Measurements from ENCODE around the gene TMEM187.

The TMEM187 gene

DNA sequence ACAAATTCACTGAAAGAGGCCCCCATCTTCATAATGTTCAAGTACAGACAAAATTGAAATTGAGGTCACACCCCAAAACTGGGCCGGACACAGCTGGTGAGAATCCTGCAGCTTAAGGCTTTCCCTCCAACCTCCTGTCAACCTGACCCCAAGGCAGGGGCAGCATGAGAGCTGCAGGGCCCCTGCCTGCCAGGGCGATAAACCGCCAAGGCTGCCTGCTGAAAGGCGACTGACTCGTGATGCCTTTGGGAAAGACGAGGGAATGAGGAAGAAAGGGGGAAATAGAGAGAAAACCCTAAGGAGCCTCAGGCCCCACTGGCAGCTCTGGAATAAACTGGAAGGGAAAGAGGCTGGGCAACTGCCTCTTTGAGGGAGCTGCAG lies 54.5 kb downstream of the TMEM187 start:
- TF ChIP-seq POLR2AphosphoS5 (IDR thresholded peaks at IDR 0.05; ENCODE audit: low read depth, low read length) (no peak), TAF1 (IDR thresholded peaks at IDR 0.05; ENCODE audit: borderline replicate concordance, insufficient read depth, low read length) (no peak)

DNA sequence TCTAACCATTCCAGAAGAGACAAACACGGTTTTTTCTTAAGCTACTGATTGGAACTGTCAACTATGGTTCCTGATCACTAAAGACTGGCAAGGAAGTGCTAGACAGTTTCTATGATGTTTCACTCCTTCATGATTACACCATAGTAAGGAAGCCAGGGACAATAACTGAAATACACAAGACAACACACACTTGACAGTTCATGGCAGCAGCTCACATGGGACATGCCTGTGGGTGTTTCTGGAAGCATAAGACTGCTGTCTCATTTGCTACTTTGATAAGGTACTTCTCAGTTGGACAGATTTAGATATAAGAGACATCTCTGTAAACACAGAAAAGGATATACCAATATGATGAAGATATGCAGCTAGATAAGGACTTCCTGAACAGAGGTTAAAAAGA lies 55.4 kb downstream of the TMEM187 start:
- TF ChIP-seq TAF1 (IDR thresholded peaks at IDR 0.05; ENCODE audit: borderline replicate concordance, insufficient read depth, low read length) (no peak), FOXP2 (optimal IDR thresholded peaks at IDR 0.05; ENCODE audit: borderline replicate concordance, extremely low read depth, extremely low read length, insufficient read depth) (no peak), POLR2AphosphoS5 (IDR thresholded peaks at IDR 0.05; ENCODE audit: low read depth, low read length) (no peak), SIN3A (IDR thresholded peaks at IDR 0.05; ENCODE audit: borderline replicate concordance, insufficient read depth, low read length) (no peak)
- TF ChIP-seq, protein P1, sequence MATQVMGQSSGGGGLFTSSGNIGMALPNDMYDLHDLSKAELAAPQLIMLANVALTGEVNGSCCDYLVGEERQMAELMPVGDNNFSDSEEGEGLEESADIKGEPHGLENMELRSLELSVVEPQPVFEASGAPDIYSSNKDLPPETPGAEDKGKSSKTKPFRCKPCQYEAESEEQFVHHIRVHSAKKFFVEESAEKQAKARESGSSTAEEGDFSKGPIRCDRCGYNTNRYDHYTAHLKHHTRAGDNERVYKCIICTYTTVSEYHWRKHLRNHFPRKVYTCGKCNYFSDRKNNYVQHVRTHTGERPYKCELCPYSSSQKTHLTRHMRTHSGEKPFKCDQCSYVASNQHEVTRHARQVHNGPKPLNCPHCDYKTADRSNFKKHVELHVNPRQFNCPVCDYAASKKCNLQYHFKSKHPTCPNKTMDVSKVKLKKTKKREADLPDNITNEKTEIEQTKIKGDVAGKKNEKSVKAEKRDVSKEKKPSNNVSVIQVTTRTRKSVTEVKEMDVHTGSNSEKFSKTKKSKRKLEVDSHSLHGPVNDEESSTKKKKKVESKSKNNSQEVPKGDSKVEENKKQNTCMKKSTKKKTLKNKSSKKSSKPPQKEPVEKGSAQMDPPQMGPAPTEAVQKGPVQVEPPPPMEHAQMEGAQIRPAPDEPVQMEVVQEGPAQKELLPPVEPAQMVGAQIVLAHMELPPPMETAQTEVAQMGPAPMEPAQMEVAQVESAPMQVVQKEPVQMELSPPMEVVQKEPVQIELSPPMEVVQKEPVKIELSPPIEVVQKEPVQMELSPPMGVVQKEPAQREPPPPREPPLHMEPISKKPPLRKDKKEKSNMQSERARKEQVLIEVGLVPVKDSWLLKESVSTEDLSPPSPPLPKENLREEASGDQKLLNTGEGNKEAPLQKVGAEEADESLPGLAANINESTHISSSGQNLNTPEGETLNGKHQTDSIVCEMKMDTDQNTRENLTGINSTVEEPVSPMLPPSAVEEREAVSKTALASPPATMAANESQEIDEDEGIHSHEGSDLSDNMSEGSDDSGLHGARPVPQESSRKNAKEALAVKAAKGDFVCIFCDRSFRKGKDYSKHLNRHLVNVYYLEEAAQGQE (IDR thresholded peaks at IDR 0.05; ENCODE audit: insufficient read depth in 1 of 2, low read depth in 2 of 2, low read length in 2 of 2), result no peak

DNA sequence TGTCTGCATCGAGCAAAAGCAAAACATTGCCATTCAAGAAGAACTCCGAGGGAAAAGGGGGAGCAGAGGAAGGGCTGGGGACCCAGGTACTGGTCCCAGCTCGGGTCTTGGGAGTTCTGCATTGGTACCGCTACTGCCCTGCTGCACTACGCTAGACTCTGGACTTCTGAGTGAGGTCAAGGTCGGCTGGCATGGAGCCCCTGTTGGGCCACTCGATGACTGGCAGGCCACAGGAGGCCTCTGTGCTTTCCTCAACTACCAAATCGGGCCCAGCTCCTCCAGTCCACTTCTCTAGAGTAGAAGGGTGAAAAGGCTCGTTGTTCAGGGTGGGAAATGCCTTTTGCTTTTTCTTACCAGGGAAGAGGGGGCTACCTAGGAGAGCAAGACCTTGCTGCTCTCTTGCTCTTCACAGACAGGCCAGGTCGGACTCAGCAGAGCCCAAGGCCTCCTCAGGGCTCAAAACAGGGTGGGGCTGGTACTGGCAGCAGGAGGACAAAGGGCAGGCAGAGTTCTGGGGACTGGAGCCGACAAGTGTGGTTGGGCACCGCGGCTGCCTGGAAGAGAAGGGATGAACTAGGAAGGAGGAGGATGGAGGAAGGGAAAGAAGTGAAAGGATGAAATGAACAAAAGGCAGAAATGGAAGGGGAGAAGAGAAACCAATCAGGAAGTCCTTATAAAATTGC lies 56.1 kb downstream of the TMEM187 start:
- TF ChIP-seq TAF1 (IDR thresholded peaks at IDR 0.05; ENCODE audit: borderline replicate concordance, insufficient read depth, low read length) (no peak), FOXP2 (optimal IDR thresholded peaks at IDR 0.05; ENCODE audit: borderline replicate concordance, extremely low read depth, extremely low read length, insufficient read depth) (no peak), POLR2AphosphoS5 (IDR thresholded peaks at IDR 0.05; ENCODE audit: low read depth, low read length) (no peak), SIN3A (IDR thresholded peaks at IDR 0.05; ENCODE audit: borderline replicate concordance, insufficient read depth, low read length) (no peak)
- TF ChIP-seq, protein P1 (IDR thresholded peaks at IDR 0.05; ENCODE audit: insufficient read depth in 1 of 2, low read depth in 2 of 2, low read length in 2 of 2), result no peak

DNA sequence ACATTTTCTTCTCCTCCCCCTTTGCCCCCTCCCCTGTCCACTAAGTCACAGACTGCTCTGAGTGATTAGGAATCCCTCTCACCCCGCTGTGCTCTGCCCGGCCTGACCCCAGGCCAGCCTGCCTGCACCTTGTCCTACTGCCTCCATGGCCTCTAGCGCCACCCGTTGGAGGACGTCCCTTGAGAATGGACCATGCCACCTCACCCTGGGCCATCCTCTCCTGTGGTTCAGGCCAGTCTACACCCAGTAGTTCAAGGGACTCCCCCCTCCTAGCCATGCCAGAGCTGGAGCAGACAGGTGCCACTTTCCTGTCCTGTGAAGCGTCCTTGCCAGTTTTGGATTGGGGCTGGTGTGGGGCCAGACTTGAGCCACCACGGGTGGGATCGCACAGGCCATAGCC lies 56.9 kb downstream of the TMEM187 start:
- TF ChIP-seq POLR2AphosphoS5 (IDR thresholded peaks at IDR 0.05; ENCODE audit: low read depth, low read length) (no peak), TAF1 (IDR thresholded peaks at IDR 0.05; ENCODE audit: borderline replicate concordance, insufficient read depth, low read length) (no peak), SIN3A (IDR thresholded peaks at IDR 0.05; ENCODE audit: borderline replicate concordance, insufficient read depth, low read length) (no peak), FOXP2 (optimal IDR thresholded peaks at IDR 0.05; ENCODE audit: borderline replicate concordance, extremely low read depth, extremely low read length, insufficient read depth) (no peak)

DNA sequence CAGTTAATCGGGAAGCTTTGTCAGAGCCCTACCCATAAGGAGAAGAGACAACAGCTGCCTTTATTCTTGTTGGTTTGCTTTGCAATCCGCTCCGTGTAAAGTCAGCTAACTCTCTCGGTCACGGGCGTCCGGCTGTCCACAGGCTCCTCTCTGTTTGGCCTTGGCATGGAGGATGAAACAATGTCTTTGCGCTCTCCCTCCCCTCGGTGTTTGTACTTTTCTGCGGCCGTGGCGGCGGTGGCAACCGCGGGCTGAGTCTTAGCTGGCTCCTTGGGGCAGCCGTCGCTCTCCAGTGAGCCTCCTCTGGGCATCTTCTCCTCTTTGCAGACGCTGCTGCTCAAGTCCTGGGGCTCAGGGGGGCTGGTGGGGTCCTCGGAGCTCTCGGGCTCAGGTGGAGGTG lies 57.7 kb downstream of the TMEM187 start:
- TF ChIP-seq SIN3A (IDR thresholded peaks at IDR 0.05; ENCODE audit: borderline replicate concordance, insufficient read depth, low read length), result no peak
- TF ChIP-seq POLR2AphosphoS5 (IDR thresholded peaks at IDR 0.05; ENCODE audit: low read depth, low read length), result no peak
- TF ChIP-seq, protein P1 (IDR thresholded peaks at IDR 0.05; ENCODE audit: insufficient read depth in 1 of 2, low read depth in 2 of 2, low read length in 2 of 2), result no peak
- no peak for TF ChIP-seq TAF1 (IDR thresholded peaks at IDR 0.05; ENCODE audit: borderline replicate concordance, insufficient read depth, low read length)
- no peak for TF ChIP-seq FOXP2 (optimal IDR thresholded peaks at IDR 0.05; ENCODE audit: borderline replicate concordance, extremely low read depth, extremely low read length, insufficient read depth)

DNA sequence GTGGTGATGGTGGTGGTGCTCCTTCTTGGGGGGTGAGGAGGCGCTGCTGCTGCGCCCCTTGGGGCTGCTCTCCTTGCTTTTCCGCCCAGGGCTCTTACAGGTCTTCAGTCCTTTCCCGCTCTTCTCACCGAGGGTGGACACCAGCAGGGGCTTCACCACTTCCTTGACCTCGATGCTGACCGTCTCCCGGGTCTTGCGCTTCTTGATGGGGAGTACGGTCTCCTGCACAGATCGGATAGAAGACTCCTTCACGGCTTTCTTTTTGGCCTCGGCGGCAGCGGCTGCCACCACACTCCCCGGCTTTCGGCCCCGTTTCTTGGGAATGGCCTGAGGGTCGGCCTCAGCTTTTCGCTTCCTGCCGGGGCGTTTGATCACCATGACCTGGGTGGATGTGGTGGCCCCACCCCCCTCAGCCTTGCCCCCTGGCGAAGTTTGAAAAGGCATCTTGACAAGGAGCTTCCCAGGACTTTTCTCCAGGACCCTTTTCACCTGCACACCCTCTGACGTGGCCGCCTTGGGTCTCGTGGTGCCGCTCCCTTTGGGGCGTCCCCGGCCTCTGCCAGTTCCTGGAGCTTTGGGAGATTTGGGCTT lies 58.3 kb downstream of the TMEM187 start:
- no peak for TF ChIP-seq POLR2AphosphoS5 (IDR thresholded peaks at IDR 0.05; ENCODE audit: low read depth, low read length)
- TF ChIP-seq TAF1 (IDR thresholded peaks at IDR 0.05; ENCODE audit: borderline replicate concordance, insufficient read depth, low read length), result no peak
- no peak for TF ChIP-seq SIN3A (IDR thresholded peaks at IDR 0.05; ENCODE audit: borderline replicate concordance, insufficient read depth, low read length)
- TF ChIP-seq FOXP2 (optimal IDR thresholded peaks at IDR 0.05; ENCODE audit: borderline replicate concordance, extremely low read depth, extremely low read length, insufficient read depth), result no peak
- TF ChIP-seq, protein P1 (IDR thresholded peaks at IDR 0.05; ENCODE audit: insufficient read depth in 1 of 2, low read depth in 2 of 2, low read length in 2 of 2), result no peak

Measured in PFSK-1 (cell line).